Bronchial epithelial cell (primary cell): ENCODE results near the gene MBD6. TPM values are rescaled to one million over a fixed set of nuclear protein-coding genes. Genes with fewer than 3 reads are reported as not detected.

Source experiments
- DNase-seq: peaks from one replicate; pipeline ENCODE4 v3.0.0-alpha.2; 2010; ENCODE audit warnings: low read depth
- FAIRE-seq: peaks from 2 replicates; lab custom pipeline; 2011; peaks lifted over from hg19 to GRCh38; lab: Jason Lieb, UNC
- H3K27me3 ChIP-seq: 2 replicates; pipeline ENCODE4 v1.5.1; 2011; ENCODE audit warnings: low read length; ENCODE audit not compliant: control insufficient read depth, insufficient read depth
- H3K36me3 ChIP-seq: 2 replicates; pipeline ENCODE4 v1.5.1; 2011; ENCODE audit warnings: low read length; ENCODE audit not compliant: control insufficient read depth, insufficient read depth
- H3K4me3 ChIP-seq: 2 replicates; pipeline ENCODE4 v1.5.1; 2011; ENCODE audit warnings: mild to moderate bottlenecking, low read depth, low read length, control low read depth
- total RNA-seq: library from RNA; depleted of rRNA; stranded (reverse); fragments of >200 nt; gene quantifications from 2 replicates; pipeline ENCODE4 v1.2.1, GENCODE V29; 2014
- TF ChIP-seq, protein P1 (sequence below): IDR thresholded peaks from 2 replicates; pipeline ENCODE4 v1.5.1; 2011; ENCODE audit warnings: mild to moderate bottlenecking, moderate library complexity, low read length, control low read depth, inconsistent platforms; ENCODE audit not compliant: insufficient read depth, severe bottlenecking

The MBD6 gene
- total RNA-seq, 1 donor from 2014 or later: 5.0 TPM

DNA sequence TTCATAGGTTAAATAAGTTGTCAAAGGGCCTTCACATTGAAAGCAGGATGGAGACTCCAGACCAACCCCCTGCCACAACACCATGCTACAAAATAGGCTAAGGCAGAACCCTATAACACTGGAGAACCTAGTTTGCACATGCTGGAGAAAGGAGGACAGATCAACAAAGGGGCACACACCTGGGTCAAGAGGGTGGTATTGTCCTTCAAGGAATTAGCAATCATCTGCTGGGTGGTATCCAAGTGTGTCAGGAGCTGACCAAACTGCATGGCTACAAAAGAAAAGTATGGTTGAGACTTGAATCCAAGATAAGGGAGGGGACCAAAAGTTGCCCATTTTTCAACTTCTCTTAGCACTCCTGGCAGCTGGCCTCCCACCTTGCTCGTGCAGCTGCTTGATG is 9.2 kb downstream of the MBD6 start:
- no peak for FAIRE-seq
- TF ChIP-seq, protein P1, sequence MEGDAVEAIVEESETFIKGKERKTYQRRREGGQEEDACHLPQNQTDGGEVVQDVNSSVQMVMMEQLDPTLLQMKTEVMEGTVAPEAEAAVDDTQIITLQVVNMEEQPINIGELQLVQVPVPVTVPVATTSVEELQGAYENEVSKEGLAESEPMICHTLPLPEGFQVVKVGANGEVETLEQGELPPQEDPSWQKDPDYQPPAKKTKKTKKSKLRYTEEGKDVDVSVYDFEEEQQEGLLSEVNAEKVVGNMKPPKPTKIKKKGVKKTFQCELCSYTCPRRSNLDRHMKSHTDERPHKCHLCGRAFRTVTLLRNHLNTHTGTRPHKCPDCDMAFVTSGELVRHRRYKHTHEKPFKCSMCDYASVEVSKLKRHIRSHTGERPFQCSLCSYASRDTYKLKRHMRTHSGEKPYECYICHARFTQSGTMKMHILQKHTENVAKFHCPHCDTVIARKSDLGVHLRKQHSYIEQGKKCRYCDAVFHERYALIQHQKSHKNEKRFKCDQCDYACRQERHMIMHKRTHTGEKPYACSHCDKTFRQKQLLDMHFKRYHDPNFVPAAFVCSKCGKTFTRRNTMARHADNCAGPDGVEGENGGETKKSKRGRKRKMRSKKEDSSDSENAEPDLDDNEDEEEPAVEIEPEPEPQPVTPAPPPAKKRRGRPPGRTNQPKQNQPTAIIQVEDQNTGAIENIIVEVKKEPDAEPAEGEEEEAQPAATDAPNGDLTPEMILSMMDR: no peak
- Histone ChIP-seq H3K27me3 (no peaks in the 10 kb centered on the region), H3K4me3 (no peak overlapping the region), H3K36me3 (peaks cover 42% of the 10 kb centered on the region)
- no peak for DNase-seq

DNA sequence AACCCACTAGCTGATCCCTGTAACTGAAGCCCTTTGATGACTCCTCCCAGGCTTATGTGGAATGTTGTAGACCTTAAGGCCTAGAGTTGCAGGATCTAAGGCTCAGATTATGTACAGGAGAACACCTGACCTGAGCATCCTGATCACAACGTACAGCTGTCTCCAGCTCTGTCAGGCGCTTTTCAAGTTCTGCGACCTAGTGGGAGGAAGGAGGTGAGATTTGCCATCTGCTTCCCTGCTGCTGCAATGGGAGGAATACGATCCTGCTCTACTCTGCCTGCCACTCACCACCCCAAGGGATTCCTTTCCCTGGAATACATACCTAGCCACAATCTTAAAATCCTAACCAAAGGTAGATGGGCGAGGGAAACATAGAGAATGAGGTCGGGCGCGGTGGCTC is 10.5 kb downstream of the MBD6 start:
- H3K27me3 ChIP-seq: no peaks in the 10 kb centered on the region
- no peak overlapping the region for H3K4me3 ChIP-seq
- DNase-seq (no peak), FAIRE-seq (no peak)
- TF ChIP-seq, protein P1: no peak
- peaks cover 41% of the 10 kb centered on the region for H3K36me3 ChIP-seq

DNA sequence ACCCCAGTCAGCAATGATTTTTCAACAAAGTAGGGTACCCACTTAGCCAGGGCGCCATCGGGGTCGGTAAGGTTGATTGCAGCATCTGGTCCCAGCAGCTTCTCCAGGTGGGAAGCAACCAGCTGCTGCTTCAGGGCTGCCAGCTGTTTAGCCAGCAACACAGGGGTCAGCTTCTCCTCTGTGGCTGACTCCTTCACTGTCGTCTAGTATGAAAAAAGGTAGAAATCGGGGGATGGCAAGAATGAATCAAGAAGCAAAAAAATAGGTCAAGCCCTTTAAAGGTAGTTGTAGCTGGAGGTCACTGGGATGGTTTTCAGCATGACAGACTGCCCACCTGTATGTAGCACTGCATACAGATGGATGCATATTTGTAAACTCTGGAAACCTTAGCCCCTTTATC is 11.6 kb downstream of the MBD6 start:
- FAIRE-seq (no peak), DNase-seq (no peak)
- TF ChIP-seq, protein P1: no peak
- Histone ChIP-seq H3K36me3 (peaks cover 33% of the 10 kb centered on the region), H3K4me3 (no peak overlapping the region), H3K27me3 (no peaks in the 10 kb centered on the region)

DNA sequence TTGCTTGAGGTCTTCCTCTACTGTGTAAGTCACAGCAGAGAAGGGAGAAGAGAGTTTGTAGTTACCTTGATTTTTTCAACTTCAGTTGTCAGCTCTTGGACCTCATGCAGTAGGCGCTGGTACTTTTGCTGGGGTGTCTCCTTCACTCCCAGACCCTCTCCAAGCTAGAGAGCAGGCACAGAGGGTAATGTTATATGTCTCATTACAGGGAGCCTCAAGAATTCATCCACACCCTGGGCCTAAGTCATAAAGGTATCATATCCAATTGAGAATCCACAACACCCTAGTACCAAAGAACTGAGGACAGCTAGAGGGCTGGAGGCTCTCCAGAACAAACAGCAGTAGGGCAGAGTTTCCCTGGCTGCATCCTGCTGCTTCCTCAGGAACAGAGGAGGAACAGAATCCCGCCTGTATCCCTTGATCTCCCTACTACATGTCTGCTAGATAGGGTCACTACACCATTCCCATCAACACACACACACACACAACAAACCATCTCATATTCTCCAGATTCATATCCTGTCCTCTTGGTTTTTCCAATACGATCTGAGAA is 12.4 kb downstream of the MBD6 start:
- FAIRE-seq (no peak), DNase-seq (no peak)
- Histone ChIP-seq H3K36me3 (peaks cover 34% of the 10 kb centered on the region), H3K27me3 (no peaks in the 10 kb centered on the region), H3K4me3 (no peak overlapping the region)
- TF ChIP-seq, protein P1: no peak

DNA sequence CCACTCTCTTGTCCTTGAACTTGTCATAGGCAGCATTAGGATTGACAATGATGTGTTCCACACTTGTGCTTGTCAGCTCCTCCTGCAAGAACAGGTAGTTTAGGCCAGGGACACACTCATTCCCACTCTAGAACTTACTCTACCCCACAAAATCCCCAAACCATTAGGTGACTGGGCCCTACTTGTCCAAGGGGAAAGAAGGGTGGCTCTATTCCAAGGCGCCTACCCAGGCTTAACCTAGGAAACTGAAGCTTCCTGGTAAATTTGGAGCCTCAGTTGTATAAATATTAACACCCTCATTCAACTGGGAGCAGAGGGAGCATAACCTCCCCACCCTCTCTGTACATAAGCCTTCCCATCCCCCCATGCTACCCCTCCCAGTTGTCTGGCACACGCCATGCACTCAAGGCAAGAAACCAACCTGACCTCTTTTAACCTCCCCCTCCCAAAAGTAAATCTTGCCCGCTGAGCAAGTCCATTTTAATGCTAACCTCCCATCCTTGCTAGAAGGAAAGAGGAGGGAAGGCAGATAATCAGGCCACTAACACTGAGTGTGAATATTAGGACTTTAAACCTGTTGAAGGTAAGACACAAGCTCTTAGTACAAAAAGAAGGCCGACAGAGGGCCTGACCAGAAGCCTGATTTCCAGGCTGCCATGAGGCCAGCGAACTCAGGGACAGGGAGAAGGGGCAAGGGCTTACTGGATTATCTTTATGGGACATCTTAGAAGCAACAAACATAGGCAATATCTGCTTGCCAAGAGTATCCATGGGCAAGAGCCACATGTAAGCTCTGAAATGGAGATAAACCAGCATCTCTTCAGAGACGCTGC is 13.4 kb downstream of the MBD6 start:
- no peak for FAIRE-seq
- no peak overlapping the region for H3K4me3 ChIP-seq
- no peaks in the 10 kb centered on the region for H3K27me3 ChIP-seq
- TF ChIP-seq, protein P1: no peak
- H3K36me3 ChIP-seq: peaks cover 35% of the 10 kb centered on the region
- no peak for DNase-seq
